Measurements from ENCODE around the gene SORCS2. TPM values are rescaled to one million over a fixed set of nuclear protein-coding genes. Genes with fewer than 3 reads are reported as not detected.
"Not testable (repeated sequence)": the region's sequence is repeated elsewhere in the genome, so short reads cannot be mapped to it uniquely, and the experiment has no call there.

The SORCS2 gene
- polyA plus RNA-seq, 1 donor (not counting 4 experiments of a cell fraction or from before 2014, with no cell fraction given), result 0.09 TPM

DNA sequence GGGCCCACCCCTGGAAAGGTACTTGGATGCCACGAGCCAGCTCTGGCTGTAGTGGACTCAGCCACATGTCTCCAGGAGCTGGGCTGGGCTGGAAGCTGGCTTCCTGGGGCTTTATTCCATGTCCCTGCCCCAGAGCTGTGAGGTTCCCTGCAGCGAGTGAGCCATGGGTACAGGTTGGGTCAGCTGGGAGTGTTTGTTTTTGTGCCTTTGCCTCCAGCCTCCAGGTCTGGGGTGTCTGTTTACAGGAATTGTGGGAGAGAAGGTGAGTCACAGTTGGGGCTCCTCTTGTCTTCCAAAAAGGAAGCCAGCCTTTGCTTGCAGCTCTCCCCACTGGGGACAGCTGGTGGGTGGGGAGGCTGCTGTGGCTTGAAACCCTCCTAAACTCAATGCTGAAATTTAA is 21.5 kb downstream of the SORCS2 start:
- FAIRE-seq (no peak), DNase-seq (ENCODE audit: low read depth, low spot score) (no peak)
- Histone ChIP-seq H3K9ac (ENCODE audit: control insufficient read depth, extremely low read depth, insufficient read depth, low read length) (no peak overlapping the region), H4K20me1 (ENCODE audit: control insufficient read depth, extremely low read depth, insufficient read depth, low read length) (no peaks in the 10 kb centered on the region), H3K9me1 (ENCODE audit: control insufficient read depth, extremely low read depth, insufficient read depth, low read length) (no peaks in the 10 kb centered on the region), H3K4me1 (ENCODE audit: control insufficient read depth, extremely low read depth, insufficient read depth, low read length) (peaks cover 9% of the 10 kb centered on the region), H3K27ac (ENCODE audit: control insufficient read depth, insufficient read depth, low read length) (no peak overlapping the region), H3K9me3 (ENCODE audit: control insufficient read depth, low read depth, low read length) (peaks cover 3% of the 10 kb centered on the region), H2AFZ (ENCODE audit: control insufficient read depth, low read length) (no peak overlapping the region), H3K27me3 (ENCODE audit: control insufficient read depth, extremely low read depth, insufficient read depth, low read length) (peaks cover 5% of the 10 kb centered on the region), H3K36me3 (ENCODE audit: control insufficient read depth in 2 of 2, extremely low read depth in 1 of 2, insufficient read depth in 2 of 2, low read length in 2 of 2) (no peaks in the 10 kb centered on the region), H3K79me2 (ENCODE audit: control insufficient read depth, insufficient read depth, low read length) (no peaks in the 10 kb centered on the region), H3K4me2 (ENCODE audit: control insufficient read depth, extremely low read depth, insufficient read depth, low read depth, low read length) (no peak overlapping the region), H3K4me3 (ENCODE audit: control insufficient read depth in 2 of 3, extremely low read depth in 1 of 3, insufficient read depth in 2 of 3, low read depth in 1 of 3, low read length in 3 of 3) (no peak overlapping the region)
- dilution Hi-C loops (cut with MboI; ENCODE audit: extremely low pct_ligation_motif_present, low sequenced_read_pairs), result no loop called here
- TF ChIP-seq EZH2 (IDR thresholded peaks at IDR 0.05; ENCODE audit: low read length), result no peak
- TF ChIP-seq, protein P1, sequence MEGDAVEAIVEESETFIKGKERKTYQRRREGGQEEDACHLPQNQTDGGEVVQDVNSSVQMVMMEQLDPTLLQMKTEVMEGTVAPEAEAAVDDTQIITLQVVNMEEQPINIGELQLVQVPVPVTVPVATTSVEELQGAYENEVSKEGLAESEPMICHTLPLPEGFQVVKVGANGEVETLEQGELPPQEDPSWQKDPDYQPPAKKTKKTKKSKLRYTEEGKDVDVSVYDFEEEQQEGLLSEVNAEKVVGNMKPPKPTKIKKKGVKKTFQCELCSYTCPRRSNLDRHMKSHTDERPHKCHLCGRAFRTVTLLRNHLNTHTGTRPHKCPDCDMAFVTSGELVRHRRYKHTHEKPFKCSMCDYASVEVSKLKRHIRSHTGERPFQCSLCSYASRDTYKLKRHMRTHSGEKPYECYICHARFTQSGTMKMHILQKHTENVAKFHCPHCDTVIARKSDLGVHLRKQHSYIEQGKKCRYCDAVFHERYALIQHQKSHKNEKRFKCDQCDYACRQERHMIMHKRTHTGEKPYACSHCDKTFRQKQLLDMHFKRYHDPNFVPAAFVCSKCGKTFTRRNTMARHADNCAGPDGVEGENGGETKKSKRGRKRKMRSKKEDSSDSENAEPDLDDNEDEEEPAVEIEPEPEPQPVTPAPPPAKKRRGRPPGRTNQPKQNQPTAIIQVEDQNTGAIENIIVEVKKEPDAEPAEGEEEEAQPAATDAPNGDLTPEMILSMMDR (optimal IDR thresholded peaks at IDR 0.05 in 1 of 3, IDR thresholded peaks at IDR 0.05 in 1 of 3, conservative IDR thresholded peaks at IDR 0.05 in 1 of 3; ENCODE audit: extremely low read depth in 1 of 3, insufficient read depth in 2 of 3, low read length in 3 of 3), result no peak

DNA sequence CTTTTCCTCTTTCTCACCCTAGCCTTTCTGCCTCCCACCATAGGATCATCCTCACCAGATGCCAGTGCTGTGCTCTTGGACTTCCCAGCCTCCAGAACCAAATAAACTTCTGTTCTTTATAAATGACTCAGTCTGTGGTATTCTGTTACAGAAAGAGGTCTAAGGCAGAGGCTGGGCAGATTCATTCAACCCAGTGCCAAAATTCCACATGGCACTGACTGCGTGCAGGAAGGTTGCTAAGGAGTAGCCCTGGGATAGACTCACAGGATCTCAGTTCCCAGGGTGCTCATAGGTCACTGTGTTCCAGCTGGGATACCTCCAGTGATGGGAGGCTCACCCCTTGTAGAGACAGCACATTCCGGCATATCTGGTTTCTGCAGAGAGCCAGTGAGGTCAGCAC is 22.0 kb downstream of the SORCS2 start:
- H3K9ac ChIP-seq (ENCODE audit: control insufficient read depth, extremely low read depth, insufficient read depth, low read length), result no peak overlapping the region
- TF ChIP-seq, protein P1 (optimal IDR thresholded peaks at IDR 0.05 in 1 of 3, IDR thresholded peaks at IDR 0.05 in 1 of 3, conservative IDR thresholded peaks at IDR 0.05 in 1 of 3; ENCODE audit: extremely low read depth in 1 of 3, insufficient read depth in 2 of 3, low read length in 3 of 3), result no peak
- TF ChIP-seq EZH2 (IDR thresholded peaks at IDR 0.05; ENCODE audit: low read length), result no peak
- peaks cover 3% of the 10 kb centered on the region for H3K9me3 ChIP-seq (ENCODE audit: control insufficient read depth, low read depth, low read length)
- H3K9me1 ChIP-seq (ENCODE audit: control insufficient read depth, extremely low read depth, insufficient read depth, low read length), result no peaks in the 10 kb centered on the region
- H3K36me3 ChIP-seq (ENCODE audit: control insufficient read depth in 2 of 2, extremely low read depth in 1 of 2, insufficient read depth in 2 of 2, low read length in 2 of 2), result no peaks in the 10 kb centered on the region
- H3K27me3 ChIP-seq (ENCODE audit: control insufficient read depth, extremely low read depth, insufficient read depth, low read length), result peaks cover 5% of the 10 kb centered on the region
- H3K27ac ChIP-seq (ENCODE audit: control insufficient read depth, insufficient read depth, low read length), result no peak overlapping the region
- DNase-seq (ENCODE audit: low read depth, low spot score) (no peak), FAIRE-seq (no peak)
- no peaks in the 10 kb centered on the region for H3K79me2 ChIP-seq (ENCODE audit: control insufficient read depth, insufficient read depth, low read length)
- peaks cover 9% of the 10 kb centered on the region for H3K4me1 ChIP-seq (ENCODE audit: control insufficient read depth, extremely low read depth, insufficient read depth, low read length)
- dilution Hi-C loops (cut with MboI; ENCODE audit: extremely low pct_ligation_motif_present, low sequenced_read_pairs), result no loop called here
- no peak overlapping the region for H3K4me3 ChIP-seq (ENCODE audit: control insufficient read depth in 2 of 3, extremely low read depth in 1 of 3, insufficient read depth in 2 of 3, low read depth in 1 of 3, low read length in 3 of 3)
- H4K20me1 ChIP-seq (ENCODE audit: control insufficient read depth, extremely low read depth, insufficient read depth, low read length), result no peaks in the 10 kb centered on the region
- no peak overlapping the region for H3K4me2 ChIP-seq (ENCODE audit: control insufficient read depth, extremely low read depth, insufficient read depth, low read depth, low read length)
- H2AFZ ChIP-seq (ENCODE audit: control insufficient read depth, low read length), result no peak overlapping the region

DNA sequence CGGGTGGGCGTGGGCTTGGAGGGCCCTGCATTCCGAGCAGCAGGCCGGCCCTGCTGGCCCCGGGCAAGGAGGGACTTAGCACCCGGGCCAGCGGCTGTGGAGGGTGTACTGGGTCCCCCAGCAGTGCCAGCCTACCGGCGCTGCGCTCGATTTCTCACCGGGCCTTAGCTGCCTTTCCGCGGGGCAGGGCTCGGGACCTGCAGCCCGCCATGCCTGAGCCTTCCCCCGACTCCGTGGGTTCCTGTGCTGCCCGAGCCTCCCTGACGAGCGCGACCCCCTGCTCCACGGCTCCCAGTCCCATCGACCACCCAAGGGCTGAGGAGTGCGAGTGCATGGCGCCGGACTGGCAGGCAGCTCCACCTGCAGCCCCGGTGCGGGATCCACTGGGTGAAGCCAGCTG is 22.8 kb downstream of the SORCS2 start:
- FAIRE-seq; H3K79me2 ChIP-seq (ENCODE audit: control insufficient read depth, insufficient read depth, low read length); H3K9ac ChIP-seq (ENCODE audit: control insufficient read depth, extremely low read depth, insufficient read depth, low read length); H3K9me3 ChIP-seq (ENCODE audit: control insufficient read depth, low read depth, low read length); H3K4me3 ChIP-seq (ENCODE audit: control insufficient read depth in 2 of 3, extremely low read depth in 1 of 3, insufficient read depth in 2 of 3, low read depth in 1 of 3, low read length in 3 of 3); DNase-seq (ENCODE audit: low read depth, low spot score); H3K36me3 ChIP-seq (ENCODE audit: control insufficient read depth in 2 of 2, extremely low read depth in 1 of 2, insufficient read depth in 2 of 2, low read length in 2 of 2); dilution Hi-C loops (cut with MboI; ENCODE audit: extremely low pct_ligation_motif_present, low sequenced_read_pairs); H3K27me3 ChIP-seq (ENCODE audit: control insufficient read depth, extremely low read depth, insufficient read depth, low read length); H3K4me2 ChIP-seq (ENCODE audit: control insufficient read depth, extremely low read depth, insufficient read depth, low read depth, low read length); H3K27ac ChIP-seq (ENCODE audit: control insufficient read depth, insufficient read depth, low read length); H3K9me1 ChIP-seq (ENCODE audit: control insufficient read depth, extremely low read depth, insufficient read depth, low read length); H4K20me1 ChIP-seq (ENCODE audit: control insufficient read depth, extremely low read depth, insufficient read depth, low read length); H2AFZ ChIP-seq (ENCODE audit: control insufficient read depth, low read length); H3K4me1 ChIP-seq (ENCODE audit: control insufficient read depth, extremely low read depth, insufficient read depth, low read length): not testable (repeated sequence)

Data from keratinocyte (primary cell).